Measurements from ENCODE around the gene ZDHHC11.
"Not testable (repeated sequence)": the region's sequence is repeated elsewhere in the genome, so short reads cannot be mapped to it uniquely, and the experiment has no call there.

DNA sequence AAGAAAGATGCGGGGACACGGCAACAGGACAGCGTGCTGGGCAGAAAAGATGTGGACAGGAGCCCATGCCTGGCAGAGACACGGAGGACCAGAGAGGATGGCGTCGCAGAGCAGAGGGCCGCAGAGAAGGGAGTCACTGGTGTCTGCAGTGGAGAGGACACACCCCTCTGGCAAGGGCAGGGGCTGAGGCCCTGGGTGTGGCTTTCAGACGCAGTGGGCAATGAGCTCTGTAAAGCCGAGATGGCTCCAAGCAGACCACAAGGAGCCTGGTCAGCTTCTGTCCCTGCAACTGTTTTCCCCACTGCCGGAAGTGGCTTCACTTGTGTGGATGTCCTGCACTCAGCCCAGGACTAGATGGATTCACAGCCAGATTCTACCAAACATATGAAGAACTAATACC, 62.1 kb downstream of the ZDHHC11 start:
- TF ChIP-seq, protein P1, sequence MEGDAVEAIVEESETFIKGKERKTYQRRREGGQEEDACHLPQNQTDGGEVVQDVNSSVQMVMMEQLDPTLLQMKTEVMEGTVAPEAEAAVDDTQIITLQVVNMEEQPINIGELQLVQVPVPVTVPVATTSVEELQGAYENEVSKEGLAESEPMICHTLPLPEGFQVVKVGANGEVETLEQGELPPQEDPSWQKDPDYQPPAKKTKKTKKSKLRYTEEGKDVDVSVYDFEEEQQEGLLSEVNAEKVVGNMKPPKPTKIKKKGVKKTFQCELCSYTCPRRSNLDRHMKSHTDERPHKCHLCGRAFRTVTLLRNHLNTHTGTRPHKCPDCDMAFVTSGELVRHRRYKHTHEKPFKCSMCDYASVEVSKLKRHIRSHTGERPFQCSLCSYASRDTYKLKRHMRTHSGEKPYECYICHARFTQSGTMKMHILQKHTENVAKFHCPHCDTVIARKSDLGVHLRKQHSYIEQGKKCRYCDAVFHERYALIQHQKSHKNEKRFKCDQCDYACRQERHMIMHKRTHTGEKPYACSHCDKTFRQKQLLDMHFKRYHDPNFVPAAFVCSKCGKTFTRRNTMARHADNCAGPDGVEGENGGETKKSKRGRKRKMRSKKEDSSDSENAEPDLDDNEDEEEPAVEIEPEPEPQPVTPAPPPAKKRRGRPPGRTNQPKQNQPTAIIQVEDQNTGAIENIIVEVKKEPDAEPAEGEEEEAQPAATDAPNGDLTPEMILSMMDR (IDR thresholded peaks at IDR 0.05) = not testable (repeated sequence)
- not testable (repeated sequence) for TF ChIP-seq POLR2A, POLR2AphosphoS5 (IDR thresholded peaks at IDR 0.05)
